GM18867 (cell line): ENCODE data around the gene LDLR.
"Not testable (repeated sequence)": the region's sequence is repeated elsewhere in the genome, so short reads cannot be mapped to it uniquely, and the experiment has no call there.

Experiments
- ATAC-seq: cut with Tn5 transposase; IDR thresholded peaks from one replicate; pipeline ENCODE4 v1.9.1; 2021; ENCODE audit warnings: mild to moderate bottlenecking, moderate library complexity; ENCODE audit not compliant: unreplicated experiment

Gene LDLR

DNA sequence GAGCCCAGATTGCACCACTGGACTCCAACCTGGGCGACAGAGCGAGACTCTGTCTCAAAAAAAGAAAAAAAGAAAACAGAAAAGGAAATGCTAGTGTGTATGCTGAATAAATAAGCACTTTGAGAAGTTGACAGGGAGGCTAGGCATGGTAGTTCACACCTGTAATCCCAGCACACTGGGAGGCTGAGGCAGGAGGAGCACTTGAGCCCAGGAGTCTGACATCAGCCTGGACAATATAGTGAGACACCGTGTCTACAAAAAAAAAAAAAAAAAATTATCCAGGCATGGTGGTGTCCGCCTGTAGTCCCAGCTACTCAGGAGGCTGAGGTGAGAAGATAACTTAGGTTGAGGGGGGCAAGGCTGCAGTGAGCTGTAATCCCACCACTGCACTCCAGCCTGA is 19.1 kb upstream of the LDLR start:
- no peak for ATAC-seq

GRCh38 chr19:11073568-11073967 is 15.7 kb upstream of the LDLR start:
- no peak for ATAC-seq

DNA sequence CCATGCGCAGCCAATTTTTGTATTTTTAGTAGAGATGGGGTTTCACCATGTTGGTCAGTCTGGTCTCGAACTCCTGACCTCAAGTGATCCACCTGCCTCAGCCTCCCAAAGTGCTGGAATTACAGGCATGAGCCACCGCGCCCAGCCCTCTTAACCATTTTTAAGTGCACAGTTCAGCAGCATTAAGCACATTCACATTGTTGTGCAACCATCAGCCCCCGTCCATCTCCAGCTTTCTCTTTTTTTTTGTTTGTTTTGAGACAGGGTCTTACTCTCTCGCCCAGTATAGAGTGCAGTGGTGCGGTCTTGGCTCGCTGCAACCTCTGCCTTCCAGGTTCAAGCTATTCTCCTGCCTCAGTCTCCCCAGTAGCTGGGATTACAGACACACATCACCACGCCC is 12.5 kb upstream of the LDLR start:
- ATAC-seq = not testable (repeated sequence)

- no peak for ATAC-seq
Measured at GRCh38 chr19:11078893-11079292, 10.4 kb upstream of the LDLR start.

- no peak for ATAC-seq
Measured at GRCh38 chr19:11079999-11080398, 9.3 kb upstream of the LDLR start.

- no peak for ATAC-seq
Measured at GRCh38 chr19:11087870-11088505, 1.3 kb upstream of the LDLR start.

DNA sequence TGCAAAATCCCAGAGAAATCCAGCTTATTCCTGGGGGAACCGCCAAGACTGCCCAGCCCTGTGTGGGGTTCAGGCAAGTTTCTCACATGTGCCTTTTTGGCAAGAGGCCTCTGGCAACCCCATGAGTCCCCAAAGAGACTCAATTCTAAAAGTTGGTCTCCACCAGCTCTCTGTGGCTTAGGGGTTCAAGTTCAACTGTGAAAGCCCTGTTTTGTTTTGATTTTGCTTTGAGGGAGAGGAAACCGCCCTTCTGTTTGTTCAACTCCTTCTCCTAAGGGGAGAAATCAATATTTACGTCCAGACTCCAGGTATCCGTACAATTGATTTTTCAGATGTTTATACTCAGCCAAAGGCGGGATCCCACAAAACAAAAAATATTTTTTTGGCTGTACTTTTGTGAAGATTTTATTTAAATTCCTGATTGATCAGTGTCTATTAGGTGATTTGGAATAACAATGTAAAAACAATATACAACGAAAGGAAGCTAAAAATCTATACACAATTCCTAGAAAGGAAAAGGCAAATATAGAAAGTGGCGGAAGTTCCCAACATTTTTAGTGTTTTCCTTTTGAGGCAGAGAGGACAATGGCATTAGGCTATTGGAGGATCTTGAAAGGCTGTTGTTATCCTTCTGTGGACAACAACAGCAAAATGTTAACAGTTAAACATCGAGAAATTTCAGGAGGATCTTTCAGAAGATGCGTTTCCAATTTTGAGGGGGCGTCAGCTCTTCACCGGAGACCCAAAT is 583 bp upstream of the LDLR start:
- no peak for ATAC-seq

GRCh38 chr19:11090014-11090263 is 676 bp downstream of the LDLR start:
- not testable (repeated sequence) for ATAC-seq

GRCh38 chr19:11090264-11090996 is 1.2 kb downstream of the LDLR start:
- peak; percentile 72 for ATAC-seq

- no peak for ATAC-seq
Measured at GRCh38 chr19:11090997-11091702, 1.9 kb downstream of the LDLR start.

DNA sequence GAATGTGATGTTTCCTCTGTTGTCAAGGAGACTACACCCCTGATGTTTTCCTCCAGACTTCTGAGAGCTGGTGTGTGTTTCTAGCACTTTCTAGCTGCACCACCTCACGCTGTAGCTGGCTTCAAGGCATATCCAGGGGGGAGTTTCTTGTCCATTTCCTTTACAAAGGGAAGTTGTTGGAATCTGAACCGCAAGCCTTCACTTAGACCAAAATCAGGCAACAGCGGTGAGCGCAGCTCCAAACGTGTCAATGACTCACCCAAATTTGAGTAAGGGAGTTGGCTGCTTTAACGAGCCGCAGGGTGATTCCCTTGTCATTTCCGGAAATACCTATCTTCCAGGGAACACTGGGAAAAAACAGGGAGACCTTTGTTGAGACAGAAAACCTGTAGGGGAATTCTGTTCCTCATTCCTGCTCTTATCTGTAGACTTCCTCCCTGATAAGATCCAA is 2.5 kb downstream of the LDLR start:
- no peak for ATAC-seq

DNA sequence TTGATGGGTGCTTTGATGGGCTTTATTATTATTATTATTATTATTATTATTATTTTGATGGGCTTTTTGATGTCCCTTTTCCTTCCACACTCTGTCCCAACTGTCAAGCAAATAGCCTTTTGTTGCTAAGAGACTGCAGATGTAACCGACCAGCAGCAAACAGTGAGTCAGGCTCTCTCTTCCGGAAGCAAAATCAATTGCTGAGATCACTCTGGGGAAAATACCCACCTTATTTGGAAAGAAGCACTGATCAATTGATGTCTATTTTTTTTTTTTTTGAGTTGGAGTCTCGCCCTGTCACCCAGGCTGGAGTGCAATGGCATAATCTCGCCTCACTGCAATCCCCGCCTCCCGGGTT is 2.9 kb downstream of the LDLR start:
- no peak for ATAC-seq

GRCh38 chr19:11093689-11094238 is 4.5 kb downstream of the LDLR start:
- ATAC-seq = no peak

GRCh38 chr19:11094520-11094894 is 5.2 kb downstream of the LDLR start:
- ATAC-seq = no peak

DNA sequence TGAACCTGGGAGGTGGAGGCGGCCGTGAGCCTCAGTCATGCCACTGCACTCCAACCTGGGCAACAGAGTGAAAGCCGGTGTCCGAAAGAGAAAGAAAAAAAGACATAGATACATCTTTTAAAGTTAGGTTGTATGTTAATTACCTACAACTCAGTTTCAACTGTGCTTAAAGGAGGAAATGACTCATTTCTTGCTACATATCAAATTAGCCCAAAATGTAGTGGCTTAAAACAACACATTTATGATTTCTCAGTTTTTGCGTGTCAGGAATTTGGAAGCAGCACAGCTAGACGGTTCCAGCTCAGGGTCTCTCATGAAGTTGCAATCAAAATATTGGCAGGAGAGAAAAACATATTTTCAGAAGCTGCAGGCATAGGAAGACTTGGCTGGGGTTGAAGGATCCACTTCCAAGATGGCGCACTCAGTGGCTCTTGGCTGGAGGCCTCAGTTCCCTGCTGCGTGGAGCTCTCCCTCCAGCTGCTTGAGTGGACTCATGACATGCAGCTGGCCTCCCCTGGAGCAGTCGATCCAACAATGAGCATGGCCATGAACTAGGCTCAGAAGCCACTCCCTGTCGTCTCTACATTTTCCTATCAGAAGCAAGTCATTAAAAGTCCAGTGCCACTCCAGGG is 7.1 kb downstream of the LDLR start:
- ATAC-seq = peak; percentile 49

- not testable (repeated sequence) for ATAC-seq
Measured at GRCh38 chr19:11097367-11097766, 8.1 kb downstream of the LDLR start.

DNA sequence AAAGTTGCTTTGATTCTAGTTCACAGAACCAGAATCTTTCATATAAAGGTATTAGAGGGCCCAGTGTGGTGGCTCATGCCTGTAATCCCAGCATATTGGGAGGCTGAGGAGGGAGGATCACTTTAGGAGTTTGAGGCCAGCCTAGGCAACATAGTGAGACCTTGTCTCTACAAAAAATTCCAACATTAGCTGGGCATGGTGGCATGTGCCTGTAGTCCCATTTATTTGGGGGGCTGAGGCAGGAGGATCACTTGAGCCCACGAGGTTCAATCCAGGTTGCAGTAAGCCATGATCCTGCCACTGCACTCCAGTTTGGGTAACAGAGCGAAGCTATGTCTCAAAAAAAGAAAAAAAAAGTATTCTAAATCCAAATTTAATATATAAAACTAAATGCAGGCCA is 9.1 kb downstream of the LDLR start:
- ATAC-seq = no peak

DNA sequence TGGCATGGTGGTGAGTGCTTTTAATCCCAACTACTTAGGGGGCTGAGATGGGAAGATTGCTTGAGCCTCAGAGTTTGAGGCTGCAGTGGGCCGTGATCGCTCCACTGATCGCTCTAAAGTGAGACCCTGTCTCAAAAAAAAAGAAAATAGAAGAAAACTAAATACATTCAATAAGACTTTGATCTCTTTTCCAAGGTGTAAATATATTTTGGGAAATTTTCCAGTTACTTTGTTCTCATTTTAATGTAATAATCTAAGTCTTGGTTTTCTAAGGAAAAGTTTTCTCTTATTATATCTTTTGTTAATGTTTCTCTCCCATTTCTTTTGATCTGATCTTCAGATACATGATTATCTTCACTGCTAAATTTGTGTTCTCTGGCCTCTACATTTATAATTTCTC is 9.6 kb downstream of the LDLR start:
- ATAC-seq = no peak

GRCh38 chr19:11100049-11100448 is 10.8 kb downstream of the LDLR start:
- no peak for ATAC-seq

GRCh38 chr19:11101057-11101456 is 11.8 kb downstream of the LDLR start:
- no peak for ATAC-seq

DNA sequence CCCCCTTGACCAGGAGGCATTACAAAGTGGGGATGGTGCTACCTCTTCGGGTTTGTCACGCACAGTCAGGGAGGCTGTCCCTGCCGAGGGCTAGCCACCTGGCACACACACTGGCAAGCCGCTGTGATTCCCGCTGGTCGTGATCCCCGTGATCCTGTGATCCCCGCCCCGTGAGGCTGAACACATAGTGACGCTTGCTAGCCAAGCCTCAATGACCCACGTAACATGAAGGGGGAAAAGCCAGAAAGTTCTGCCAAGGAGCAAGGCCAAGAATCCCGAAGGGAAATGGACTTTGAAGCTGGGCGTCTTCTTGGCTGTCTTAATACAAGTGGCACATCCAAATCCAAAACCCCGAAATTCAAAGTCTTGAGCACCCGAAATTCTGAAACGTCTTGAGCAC is 13.7 kb downstream of the LDLR start:
- no peak for ATAC-seq
